Natural killer cell treated with Interleukin-12 subunit alpha and Interleukin-12 subunit beta and Interleukin-15 and Interleukin-18, amount 100 ng/mL, for 72 hours (primary cell): ENCODE measurements around the gene DYTN. TPM values are rescaled to one million over a fixed set of nuclear protein-coding genes. Genes with fewer than 3 reads are reported as not detected.

Experiments
- ATAC-seq, 2 donors: fragments of 150-1000 bp; cut with Tn5 transposase in 1 of 2; sonication (Bioruptor Pico), chemical (Tn5 transposase) in 1 of 2; 2 replicates each; pipeline ENCODE4 v1.10.0; 2021
- DNase-seq: peaks from one replicate; pipeline ENCODE4 v3.0.0; 2022; ENCODE audit warnings: low spot score
- H3K27ac Mint-ChIP-seq, 2 donors: 1 replicate in 1 of 2; 2 replicates in 1 of 2; pipeline ENCODE4 v1.8.0; 2022; ENCODE audit warnings: mixed read lengths in 2 of 2, mild to moderate bottlenecking in 1 of 2, moderate library complexity in 1 of 2
- H3K27me3 Mint-ChIP-seq, 2 donors: 1 replicate in 1 of 2; 2 replicates in 1 of 2; pipeline ENCODE4 v1.8.0; 2022; ENCODE audit warnings: mixed read lengths in 2 of 2
- H3K36me3 Mint-ChIP-seq: one replicate; pipeline ENCODE4 v1.8.0; 2022; ENCODE audit warnings: mixed read lengths
- H3K4me1 Mint-ChIP-seq, 2 donors: 1 replicate in 1 of 2; 2 replicates in 1 of 2; pipeline ENCODE4 v1.8.0; 2022; ENCODE audit warnings: low read depth in 2 of 2, mixed read lengths in 2 of 2, mild to moderate bottlenecking in 1 of 2
- H3K4me3 Mint-ChIP-seq: one replicate; pipeline ENCODE4 v1.8.0; 2022; ENCODE audit warnings: mixed read lengths
- H3K9me3 Mint-ChIP-seq: 2 replicates; pipeline ENCODE4 v1.8.0; 2022; ENCODE audit warnings: mixed read lengths
- total RNA-seq, 2 donors: library from RNA; stranded (reverse); gene quantifications; one replicate each; pipeline ENCODE4 v1.2.3, GENCODE V29; 2022

Gene DYTN
- not detected for total RNA-seq

- H3K4me1 Mint-ChIP-seq: no peaks in the 10 kb centered on the region
- H3K4me3 Mint-ChIP-seq: no peak within 1 kb of the TSS
- no peaks in the 10 kb centered on the region for H3K36me3 Mint-ChIP-seq
- no peak within 1 kb of the TSS for H3K27ac Mint-ChIP-seq
- DNase-seq (no peak), ATAC-seq (no peak)
- peaks cover 16 to 41% of the 10 kb centered on the region in 2 donors for H3K27me3 Mint-ChIP-seq
- H3K9me3 Mint-ChIP-seq: no peaks in the 10 kb centered on the region
These were observed at the start of gene DYTN for GRCh38 chr2:206718296-206718695. Gene DYTN (minus strand): TSS chr2:206718396. CDS start chr2:206718279, 117 bp downstream.

- Mint-ChIP-seq H3K4me1 (peaks cover 17 to 29% of the 10 kb centered on the region in 2 donors), H3K36me3 (peaks cover 9% of the 10 kb centered on the region), H3K27ac (peak overlapping the region; percentile 90 to 91), H3K27me3 (peaks cover 2 to 6% of the 10 kb centered on the region in 2 donors), H3K4me3 (peak overlapping the region; percentile 93), H3K9me3 (no peaks in the 10 kb centered on the region)
- ATAC-seq (no peak), DNase-seq (no peak)
These were observed 48.1 kb upstream of the DYTN start for GRCh38 chr2:206766057-206766930.

- Mint-ChIP-seq H3K27me3 (peaks cover 2 to 6% of the 10 kb centered on the region in 2 donors), H3K4me1 (peaks cover 17 to 29% of the 10 kb centered on the region in 2 donors), H3K4me3 (peak within 1 kb of the TSS; percentile 93), H3K36me3 (peaks cover 9% of the 10 kb centered on the region), H3K27ac (peak within 1 kb of the TSS; percentile 90 to 91), H3K9me3 (no peaks in the 10 kb centered on the region)
- DNase-seq (peak; percentile 92), ATAC-seq (peak; percentile 92 to 95)
These were observed 47.3 kb upstream of the DYTN start, which contains the start of the genes FASTKD2 and MDH1B for GRCh38 chr2:206765242-206766056. Gene FASTKD2 (plus strand): TSS chr2:206765606. CDS start chr2:206766694, 1,088 bp downstream. Gene MDH1B (minus strand): TSS chr2:206765328. CDS start chr2:206765271, 57 bp downstream.

- DNase-seq (no peak), ATAC-seq (no peak)
- peak overlapping the region; percentile 93 for H3K4me3 Mint-ChIP-seq
- H3K27me3 Mint-ChIP-seq: peaks cover 2 to 6% of the 10 kb centered on the region in 2 donors
- H3K9me3 Mint-ChIP-seq: no peaks in the 10 kb centered on the region
- peaks cover 17 to 28% of the 10 kb centered on the region in 2 donors for H3K4me1 Mint-ChIP-seq
- H3K27ac Mint-ChIP-seq: peak overlapping the region; percentile 90 to 91
- H3K36me3 Mint-ChIP-seq: peaks cover 9% of the 10 kb centered on the region
These were observed 46.6 kb upstream of the DYTN start for GRCh38 chr2:206764673-206765241.

GRCh38 chr2:206756816-206757215 is 38.6 kb upstream of the DYTN start:
- Mint-ChIP-seq H3K27me3 (peaks cover 29 to 38% of the 10 kb centered on the region in 2 donors), H3K4me1 (no peaks in the 10 kb centered on the region), H3K27ac (no peak overlapping the region), H3K9me3 (no peaks in the 10 kb centered on the region), H3K36me3 (no peaks in the 10 kb centered on the region), H3K4me3 (no peak overlapping the region)
- no peak for ATAC-seq
- no peak for DNase-seq

- H3K9me3 Mint-ChIP-seq: no peaks in the 10 kb centered on the region
- no peaks in the 10 kb centered on the region for H3K36me3 Mint-ChIP-seq
- no peak overlapping the region for H3K4me3 Mint-ChIP-seq
- ATAC-seq (no peak), DNase-seq (no peak)
- H3K27ac Mint-ChIP-seq: no peak overlapping the region
- peaks cover 22 to 32% of the 10 kb centered on the region in 2 donors for H3K27me3 Mint-ChIP-seq
- H3K4me1 Mint-ChIP-seq: no peaks in the 10 kb centered on the region
These were observed 22.6 kb upstream of the DYTN start for GRCh38 chr2:206740800-206741199.

GRCh38 chr2:206739271-206739670 is 21.1 kb upstream of the DYTN start:
- Mint-ChIP-seq H3K27ac (no peak overlapping the region), H3K4me3 (no peak overlapping the region), H3K9me3 (no peaks in the 10 kb centered on the region), H3K4me1 (no peaks in the 10 kb centered on the region), H3K36me3 (no peaks in the 10 kb centered on the region), H3K27me3 (peaks cover 20 to 26% of the 10 kb centered on the region in 2 donors)
- ATAC-seq (no peak), DNase-seq (no peak)

- Mint-ChIP-seq H3K9me3 (no peaks in the 10 kb centered on the region), H3K4me3 (no peak overlapping the region), H3K4me1 (no peaks in the 10 kb centered on the region), H3K36me3 (no peaks in the 10 kb centered on the region), H3K27ac (no peak overlapping the region), H3K27me3 (peaks cover 17 to 27% of the 10 kb centered on the region in 2 donors)
- DNase-seq (no peak), ATAC-seq (no peak)
These were observed 18.7 kb upstream of the DYTN start for GRCh38 chr2:206736935-206737334.

GRCh38 chr2:206733341-206733740 is 15.1 kb upstream of the DYTN start:
- peak in 1 of 2 donors; percentile 11 for ATAC-seq
- peaks cover 30 to 43% of the 10 kb centered on the region in 2 donors for H3K27me3 Mint-ChIP-seq
- H3K4me1 Mint-ChIP-seq: no peaks in the 10 kb centered on the region
- no peak for DNase-seq
- no peak overlapping the region for H3K4me3 Mint-ChIP-seq
- H3K27ac Mint-ChIP-seq: no peak overlapping the region
- no peaks in the 10 kb centered on the region for H3K9me3 Mint-ChIP-seq
- H3K36me3 Mint-ChIP-seq: no peaks in the 10 kb centered on the region

- ATAC-seq (no peak), DNase-seq (no peak)
- Mint-ChIP-seq H3K27me3 (peaks cover 38 to 67% of the 10 kb centered on the region in 2 donors), H3K36me3 (no peaks in the 10 kb centered on the region), H3K4me3 (no peak overlapping the region), H3K4me1 (no peaks in the 10 kb centered on the region), H3K9me3 (no peaks in the 10 kb centered on the region), H3K27ac (no peak overlapping the region)
These were observed 10.3 kb upstream of the DYTN start for GRCh38 chr2:206728277-206729199.

GRCh38 chr2:206727287-206727686 is 9.1 kb upstream of the DYTN start:
- Mint-ChIP-seq H3K4me3 (no peak overlapping the region), H3K9me3 (no peaks in the 10 kb centered on the region), H3K27me3 (peaks cover 35 to 60% of the 10 kb centered on the region in 2 donors), H3K4me1 (no peaks in the 10 kb centered on the region), H3K27ac (no peak overlapping the region), H3K36me3 (no peaks in the 10 kb centered on the region)
- DNase-seq: no peak
- no peak for ATAC-seq

GRCh38 chr2:206723288-206723687 is 5.1 kb upstream of the DYTN start:
- DNase-seq: no peak
- peaks cover 27 to 49% of the 10 kb centered on the region in 2 donors for H3K27me3 Mint-ChIP-seq
- no peaks in the 10 kb centered on the region for H3K4me1 Mint-ChIP-seq
- no peak overlapping the region for H3K27ac Mint-ChIP-seq
- no peak overlapping the region for H3K4me3 Mint-ChIP-seq
- H3K36me3 Mint-ChIP-seq: no peaks in the 10 kb centered on the region
- ATAC-seq: no peak
- no peaks in the 10 kb centered on the region for H3K9me3 Mint-ChIP-seq
